HG02885 (cell line): ENCODE measurements around the gene HINFP.
"Not testable (repeated sequence)": the region's sequence is repeated elsewhere in the genome, so short reads cannot be mapped to it uniquely, and the experiment has no call there.

Experiments used
- ATAC-seq: cut with Tn5 transposase; IDR thresholded peaks from one replicate; pipeline ENCODE4 v1.9.1; 2021; ENCODE audit warnings: mild to moderate bottlenecking; ENCODE audit not compliant: unreplicated experiment, poor library complexity

HINFP gene

GRCh38 chr11:119100246-119100970 is 21.0 kb upstream of the HINFP start:
- no peak for ATAC-seq

GRCh38 chr11:119100994-119101758 is 20.2 kb upstream of the HINFP start:
- peak; percentile 7 for ATAC-seq

- ATAC-seq: peak; percentile 83
These were observed 19.5 kb upstream of the HINFP start, which contains the start of gene DPAGT1 for GRCh38 chr11:119101759-119102423. TSS of gene DPAGT1 (minus strand) at chr11:119101853. CDS start at chr11:119101655, 198 bp downstream.

DNA sequence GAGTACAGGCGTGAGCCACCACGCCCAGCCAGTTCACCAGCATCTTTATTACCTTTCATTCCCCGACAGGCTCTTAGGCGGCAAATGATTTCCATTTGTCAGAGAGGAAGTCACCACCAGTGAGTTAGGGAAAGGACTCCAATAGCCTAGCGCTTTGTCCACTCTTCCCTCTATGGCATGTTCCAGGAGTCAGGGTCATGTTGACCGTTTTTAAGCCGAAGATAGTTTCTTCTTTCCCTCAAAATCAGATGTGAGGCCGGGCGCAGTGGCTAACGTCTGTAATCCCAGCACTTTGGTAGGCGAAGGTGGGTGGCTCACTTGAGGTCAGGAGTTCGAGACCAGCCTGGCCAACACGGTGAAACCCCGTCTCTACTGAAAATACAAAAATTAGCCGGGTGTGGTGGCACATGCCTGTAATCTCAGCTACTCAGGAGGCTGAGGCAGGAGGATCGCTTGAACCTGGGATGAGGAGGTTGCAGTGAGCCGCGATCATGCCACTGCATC is 18.2 kb upstream of the HINFP start:
- not testable (repeated sequence) for ATAC-seq

GRCh38 chr11:119103793-119104192 is 17.6 kb upstream of the HINFP start:
- ATAC-seq: no peak

GRCh38 chr11:119106564-119107537 is 14.5 kb upstream of the HINFP start, which contains the start of gene C2CD2L:
TSS of gene C2CD2L (plus strand) at chr11:119107344. CDS start at chr11:119107742, 398 bp downstream.
- ATAC-seq: peak; percentile 77

DNA sequence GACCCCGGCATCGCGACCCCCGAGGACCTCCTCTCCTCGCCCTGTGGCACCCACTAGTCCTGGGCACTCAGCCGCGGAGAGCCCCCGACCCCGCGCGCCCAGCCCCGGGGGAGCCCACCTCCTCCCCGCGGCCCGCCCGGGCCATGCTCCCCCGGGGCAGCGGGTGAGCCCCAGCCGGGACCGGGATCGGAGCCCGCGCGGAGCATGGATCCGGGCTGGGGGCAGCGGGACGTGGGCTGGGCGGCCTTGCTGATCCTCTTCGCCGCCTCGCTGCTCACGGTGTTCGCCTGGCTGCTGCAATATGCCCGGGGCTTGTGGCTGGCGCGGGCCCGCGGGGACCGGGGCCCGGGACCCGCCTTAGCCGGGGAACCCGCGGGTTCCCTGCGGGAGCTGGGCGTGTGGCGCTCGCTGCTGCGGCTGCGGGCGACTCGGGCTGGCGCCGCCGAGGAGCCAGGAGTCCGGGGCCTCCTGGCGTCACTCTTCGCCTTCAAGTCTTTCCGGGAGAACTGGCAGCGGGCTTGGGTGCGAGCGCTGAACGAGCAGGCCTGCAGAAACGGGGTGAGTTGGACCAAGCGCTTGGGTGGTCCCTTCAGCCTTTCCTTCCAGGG is 13.7 kb upstream of the HINFP start:
- peak; percentile 24 for ATAC-seq

DNA sequence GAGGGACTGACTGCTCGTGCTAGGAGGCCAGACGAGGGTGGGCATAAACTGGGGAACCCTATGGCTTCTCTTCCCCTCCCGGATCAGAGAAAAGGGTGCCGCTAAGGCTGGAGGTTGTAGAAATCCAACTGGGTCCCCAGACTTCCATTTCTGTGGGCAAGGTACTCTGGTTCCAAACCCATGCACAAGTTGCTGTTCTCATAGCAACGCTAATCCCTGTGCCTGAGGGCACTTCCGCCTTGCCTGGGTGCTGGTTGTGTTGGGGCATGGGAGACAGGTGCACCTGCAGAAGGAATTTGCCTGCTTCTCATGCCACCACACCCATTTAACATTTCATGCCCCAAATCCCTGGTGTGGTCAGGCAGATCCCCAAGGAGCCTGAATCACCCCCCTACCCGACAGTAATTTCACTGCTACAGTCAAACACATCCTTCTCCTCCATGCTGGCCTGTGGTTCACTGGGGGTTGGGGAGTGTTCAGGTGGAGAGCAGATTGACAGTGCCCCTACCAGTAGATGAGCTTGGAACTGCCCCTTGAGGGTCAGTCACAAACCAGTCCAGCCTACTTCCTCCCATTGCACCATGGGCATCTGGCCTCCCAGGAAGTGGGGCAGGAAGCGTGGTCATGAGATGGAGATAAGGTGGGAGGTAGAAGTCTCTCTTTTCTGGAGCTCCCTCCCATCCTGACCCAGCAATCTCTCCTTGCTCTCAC is 13.1 kb upstream of the HINFP start:
- ATAC-seq: no peak

DNA sequence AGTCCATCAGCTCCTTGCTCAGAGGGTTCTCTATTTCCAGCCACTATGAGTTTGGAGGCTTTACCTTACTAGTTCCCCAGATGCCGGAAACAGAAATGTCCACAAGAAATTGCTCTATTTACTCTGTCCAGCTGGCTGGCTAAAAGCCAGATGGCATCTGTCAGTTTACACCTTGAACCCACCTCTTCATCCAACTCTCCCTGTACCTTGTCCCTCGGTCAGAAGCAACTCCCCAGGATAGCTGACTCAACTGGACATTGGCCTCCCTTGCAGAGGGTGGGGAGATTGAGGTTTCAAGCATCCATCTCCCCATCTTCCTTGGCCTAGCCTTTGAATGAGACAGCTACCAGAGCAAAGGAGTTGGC is 12.5 kb upstream of the HINFP start:
- ATAC-seq: no peak

DNA sequence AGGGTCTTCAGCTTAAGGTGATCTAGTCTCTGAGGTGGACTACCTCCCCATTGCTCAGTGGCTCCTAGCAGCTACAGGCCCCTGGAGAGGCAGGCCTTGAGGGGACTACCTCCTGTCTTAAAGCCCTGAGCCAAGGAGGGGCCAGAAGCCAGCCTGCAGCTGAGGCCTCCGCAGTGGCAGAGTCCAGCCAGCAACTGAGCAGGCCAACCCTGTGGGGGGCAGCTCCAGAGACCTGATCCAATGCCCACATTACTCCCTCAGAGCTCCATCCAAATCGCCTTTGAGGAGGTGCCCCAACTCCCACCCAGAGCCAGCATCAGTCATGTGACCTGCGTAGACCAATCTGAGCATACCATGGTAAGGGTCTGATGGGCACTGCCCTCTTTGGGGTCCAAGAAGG is 11.5 kb upstream of the HINFP start:
- ATAC-seq: no peak

GRCh38 chr11:119110439-119110838 is 10.9 kb upstream of the HINFP start:
- ATAC-seq: no peak

- no peak for ATAC-seq
These were observed 9.9 kb upstream of the HINFP start for GRCh38 chr11:119111361-119111925.

DNA sequence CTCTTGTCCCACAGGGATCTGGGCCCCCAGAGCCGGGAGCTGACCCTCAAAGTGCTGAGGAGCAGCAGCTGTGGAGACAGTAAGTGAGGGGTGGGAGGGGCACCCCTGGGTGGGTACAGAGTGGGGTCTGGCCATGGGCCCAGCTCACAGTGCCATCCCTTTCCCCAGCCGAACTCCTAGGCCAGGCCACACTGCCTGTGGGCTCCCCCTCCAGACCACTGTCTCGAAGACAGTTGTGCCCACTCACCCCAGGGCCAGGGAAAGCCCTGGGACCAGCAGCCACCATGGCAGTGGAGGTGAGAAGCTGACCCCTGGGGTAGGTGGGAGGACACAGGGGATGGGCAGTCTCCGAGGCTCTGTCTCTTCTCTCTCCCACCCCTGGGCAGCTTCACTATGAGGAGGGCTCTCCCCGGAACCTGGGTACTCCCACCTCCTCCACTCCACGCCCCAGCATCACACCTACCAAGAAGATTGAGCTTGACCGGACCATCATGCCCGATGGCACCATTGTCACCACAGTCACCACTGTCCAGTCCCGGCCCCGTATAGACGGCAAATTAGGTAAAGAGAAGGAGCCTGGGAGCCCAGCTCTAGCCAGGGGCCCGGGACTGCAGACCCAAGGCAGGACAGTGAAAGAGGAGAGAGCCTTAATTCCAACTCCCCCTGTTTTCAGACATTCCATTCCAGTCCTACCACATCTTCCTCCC is 8.9 kb upstream of the HINFP start:
- no peak for ATAC-seq

DNA sequence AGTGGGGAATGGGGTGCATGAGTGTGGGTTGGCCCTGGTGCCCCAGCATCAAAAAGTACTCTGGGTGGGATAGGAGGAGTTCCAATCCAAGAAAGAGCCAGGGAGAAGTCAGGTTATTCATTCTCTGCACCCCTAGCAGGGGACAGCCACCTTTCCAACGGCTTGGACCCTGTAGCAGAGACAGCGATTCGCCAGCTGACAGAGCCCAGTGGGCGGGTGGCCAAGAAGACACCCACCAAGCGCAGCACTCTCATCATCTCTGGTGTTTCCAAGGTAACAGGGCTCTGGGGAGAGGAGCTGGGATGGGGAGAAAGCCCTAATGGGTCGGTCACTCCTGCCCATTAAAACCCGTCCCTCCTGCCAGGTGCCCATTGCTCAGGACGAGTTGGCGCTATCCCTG is 7.7 kb upstream of the HINFP start:
- no peak for ATAC-seq

DNA sequence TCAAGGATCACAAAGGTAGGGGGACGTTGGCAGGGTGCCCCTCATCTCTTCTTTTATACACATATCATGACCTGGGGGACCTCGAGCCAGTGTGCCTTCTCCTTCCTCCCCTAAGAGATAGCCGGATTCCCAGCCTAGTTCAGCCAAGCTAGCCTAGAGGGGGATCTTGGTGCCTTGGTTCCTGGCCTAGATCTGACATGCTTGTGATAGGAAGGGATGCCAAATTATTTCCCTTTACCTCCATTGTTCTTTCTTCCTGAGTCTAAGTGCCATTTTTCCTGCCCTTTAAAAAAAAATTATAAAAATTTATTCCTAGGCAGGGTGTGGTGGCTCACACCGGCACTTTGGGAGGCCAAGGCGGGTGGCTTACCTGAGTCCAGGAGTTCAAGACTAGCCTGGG is 7.0 kb upstream of the HINFP start:
- ATAC-seq: no peak

GRCh38 chr11:119115484-119116234 is 5.7 kb upstream of the HINFP start:
- ATAC-seq: no peak

DNA sequence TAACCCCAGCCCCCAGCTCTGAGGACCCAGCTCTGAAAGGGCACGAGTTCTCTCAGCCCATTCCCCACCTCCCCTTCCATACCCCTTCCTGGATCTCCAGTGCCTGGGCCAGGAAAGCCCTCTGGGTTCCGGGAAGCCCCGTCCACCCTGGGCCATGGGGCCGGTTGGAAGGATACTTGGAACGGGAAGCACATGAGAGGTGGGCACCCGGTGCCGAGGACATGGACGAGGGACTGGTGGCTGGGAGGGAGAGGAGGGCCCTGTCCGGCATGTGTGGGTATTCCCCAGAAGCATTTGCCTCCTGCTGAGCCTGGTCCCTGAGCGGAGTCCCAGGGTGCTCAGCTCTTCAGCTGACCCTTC is 5.2 kb upstream of the HINFP start:
- no peak for ATAC-seq
